Measurements from ENCODE around the gene LRRC40.

The LRRC40 gene

GRCh38 chr1:70117046-70117445 lies 88.3 kb downstream of the LRRC40 start:
- Histone ChIP-seq H3K9me3 (ENCODE audit: control insufficient read depth, low read length) (no peaks in the 10 kb centered on the region), H3K4ac (ENCODE audit: low read depth in 1 of 2, low read length in 2 of 2) (no peak overlapping the region), H4K91ac (ENCODE audit: low read length) (no peak overlapping the region), H3K23ac (ENCODE audit: low read length in 2 of 2) (no peak overlapping the region), H3K79me1 (replicated peaks; ENCODE audit: low read length, poor library complexity, severe bottlenecking) (no peaks in the 10 kb centered on the region), H3K18ac (ENCODE audit: low read depth in 1 of 2, low read length in 2 of 2) (no peak overlapping the region), H3K36me3 (ENCODE audit: control insufficient read depth in 1 of 2, insufficient read depth in 2 of 2, low read depth in 1 of 2, low read length in 2 of 2) (no peaks in the 10 kb centered on the region), H3K4me1 (ENCODE audit: control insufficient read depth, insufficient read depth, low read depth, low read length) (no peaks in the 10 kb centered on the region), H3K14ac (ENCODE audit: low read length in 2 of 2) (no peak overlapping the region), H2BK15ac (ENCODE audit: low read depth, poor library complexity, severe bottlenecking) (no peak overlapping the region), H4K8ac (ENCODE audit: low read length) (no peak overlapping the region), H2BK12ac (ENCODE audit: low read length in 2 of 2) (no peak overlapping the region), H3K27me3 (ENCODE audit: control insufficient read depth in 1 of 2, insufficient read depth in 1 of 2, low read length in 2 of 2) (no peaks in the 10 kb centered on the region), H2BK5ac (ENCODE audit: low read depth, low read length, poor library complexity, severe bottlenecking) (no peak overlapping the region), H3K27ac (ENCODE audit: low read length, poor library complexity, severe bottlenecking) (no peak overlapping the region), H2AFZ (ENCODE audit: low read depth, low read length) (no peak overlapping the region), H2BK120ac (ENCODE audit: low read depth, low read length) (no peak overlapping the region), H3K9ac (ENCODE audit: low read length) (no peak overlapping the region), H2AK5ac (ENCODE audit: low read length, severe bottlenecking) (no peak overlapping the region), H3K4me2 (ENCODE audit: low read length, poor library complexity, severe bottlenecking) (no peak overlapping the region), H3K4me3 (ENCODE audit: insufficient read depth in 1 of 2, low read depth in 1 of 2, low read length in 2 of 2) (no peak overlapping the region)
- no peak for DNase-seq

- Histone ChIP-seq H3K79me1 (replicated peaks; ENCODE audit: low read length, poor library complexity, severe bottlenecking) (no peaks in the 10 kb centered on the region), H3K14ac (ENCODE audit: low read length in 2 of 2) (no peak overlapping the region), H2BK5ac (ENCODE audit: low read depth, low read length, poor library complexity, severe bottlenecking) (no peak overlapping the region), H3K27me3 (ENCODE audit: control insufficient read depth in 1 of 2, insufficient read depth in 1 of 2, low read length in 2 of 2) (no peaks in the 10 kb centered on the region), H3K4me2 (ENCODE audit: low read length, poor library complexity, severe bottlenecking) (no peak overlapping the region), H3K36me3 (ENCODE audit: control insufficient read depth in 1 of 2, insufficient read depth in 2 of 2, low read depth in 1 of 2, low read length in 2 of 2) (no peaks in the 10 kb centered on the region), H2BK120ac (ENCODE audit: low read depth, low read length) (no peak overlapping the region), H3K9me3 (ENCODE audit: control insufficient read depth, low read length) (no peaks in the 10 kb centered on the region), H2BK15ac (ENCODE audit: low read depth, poor library complexity, severe bottlenecking) (no peak overlapping the region), H2AFZ (ENCODE audit: low read depth, low read length) (no peak overlapping the region), H3K4me3 (ENCODE audit: insufficient read depth in 1 of 2, low read depth in 1 of 2, low read length in 2 of 2) (no peak overlapping the region), H3K9ac (ENCODE audit: low read length) (no peak overlapping the region), H2BK12ac (ENCODE audit: low read length in 2 of 2) (no peak overlapping the region), H2AK5ac (ENCODE audit: low read length, severe bottlenecking) (no peak overlapping the region), H4K8ac (ENCODE audit: low read length) (no peak overlapping the region), H3K4ac (ENCODE audit: low read depth in 1 of 2, low read length in 2 of 2) (no peak overlapping the region), H4K91ac (ENCODE audit: low read length) (no peak overlapping the region), H3K4me1 (ENCODE audit: control insufficient read depth, insufficient read depth, low read depth, low read length) (no peaks in the 10 kb centered on the region), H3K27ac (ENCODE audit: low read length, poor library complexity, severe bottlenecking) (no peak overlapping the region), H3K18ac (ENCODE audit: low read depth in 1 of 2, low read length in 2 of 2) (no peak overlapping the region), H3K23ac (ENCODE audit: low read length in 2 of 2) (no peak overlapping the region)
- WGBS, result no CpG with 5 or more reads among the region's 3 CpGs
- DNase-seq, result no peak
These were observed 90.1 kb downstream of the LRRC40 start for GRCh38 chr1:70115315-70115714.

GRCh38 chr1:70112838-70113237 lies 92.5 kb downstream of the LRRC40 start:
- no peak overlapping the region for H2AFZ ChIP-seq (ENCODE audit: low read depth, low read length)
- no peak overlapping the region for H3K4ac ChIP-seq (ENCODE audit: low read depth in 1 of 2, low read length in 2 of 2)
- no peak overlapping the region for H3K23ac ChIP-seq (ENCODE audit: low read length in 2 of 2)
- H2BK5ac ChIP-seq (ENCODE audit: low read depth, low read length, poor library complexity, severe bottlenecking), result no peak overlapping the region
- DNase-seq, result no peak
- no peak overlapping the region for H3K4me2 ChIP-seq (ENCODE audit: low read length, poor library complexity, severe bottlenecking)
- no peaks in the 10 kb centered on the region for H3K9me3 ChIP-seq (ENCODE audit: control insufficient read depth, low read length)
- H2BK12ac ChIP-seq (ENCODE audit: low read length in 2 of 2), result no peak overlapping the region
- H3K4me3 ChIP-seq (ENCODE audit: insufficient read depth in 1 of 2, low read depth in 1 of 2, low read length in 2 of 2), result no peak overlapping the region
- H3K9ac ChIP-seq (ENCODE audit: low read length), result no peak overlapping the region
- H2AK5ac ChIP-seq (ENCODE audit: low read length, severe bottlenecking), result no peak overlapping the region
- no peak overlapping the region for H2BK15ac ChIP-seq (ENCODE audit: low read depth, poor library complexity, severe bottlenecking)
- H3K36me3 ChIP-seq (ENCODE audit: control insufficient read depth in 1 of 2, insufficient read depth in 2 of 2, low read depth in 1 of 2, low read length in 2 of 2), result no peaks in the 10 kb centered on the region
- no peak overlapping the region for H4K91ac ChIP-seq (ENCODE audit: low read length)
- H3K18ac ChIP-seq (ENCODE audit: low read depth in 1 of 2, low read length in 2 of 2), result no peak overlapping the region
- no peaks in the 10 kb centered on the region for H3K27me3 ChIP-seq (ENCODE audit: control insufficient read depth in 1 of 2, insufficient read depth in 1 of 2, low read length in 2 of 2)
- H4K8ac ChIP-seq (ENCODE audit: low read length), result no peak overlapping the region
- H3K4me1 ChIP-seq (ENCODE audit: control insufficient read depth, insufficient read depth, low read depth, low read length), result no peaks in the 10 kb centered on the region
- no peaks in the 10 kb centered on the region for H3K79me1 ChIP-seq (replicated peaks; ENCODE audit: low read length, poor library complexity, severe bottlenecking)
- WGBS, result 75% methylated on average over 4 of the region's 5 CpGs
- no peak overlapping the region for H3K27ac ChIP-seq (ENCODE audit: low read length, poor library complexity, severe bottlenecking)
- no peak overlapping the region for H3K14ac ChIP-seq (ENCODE audit: low read length in 2 of 2)
- H2BK120ac ChIP-seq (ENCODE audit: low read depth, low read length), result no peak overlapping the region

- Histone ChIP-seq H2BK120ac (ENCODE audit: low read depth, low read length) (no peak overlapping the region), H2BK5ac (ENCODE audit: low read depth, low read length, poor library complexity, severe bottlenecking) (no peak overlapping the region), H3K4me2 (ENCODE audit: low read length, poor library complexity, severe bottlenecking) (no peak overlapping the region), H3K23ac (ENCODE audit: low read length in 2 of 2) (no peak overlapping the region), H3K36me3 (ENCODE audit: control insufficient read depth in 1 of 2, insufficient read depth in 2 of 2, low read depth in 1 of 2, low read length in 2 of 2) (no peaks in the 10 kb centered on the region), H3K79me1 (replicated peaks; ENCODE audit: low read length, poor library complexity, severe bottlenecking) (no peaks in the 10 kb centered on the region), H3K27ac (ENCODE audit: low read length, poor library complexity, severe bottlenecking) (no peak overlapping the region), H3K27me3 (ENCODE audit: control insufficient read depth in 1 of 2, insufficient read depth in 1 of 2, low read length in 2 of 2) (no peaks in the 10 kb centered on the region), H2AK5ac (ENCODE audit: low read length, severe bottlenecking) (no peak overlapping the region), H3K4me1 (ENCODE audit: control insufficient read depth, insufficient read depth, low read depth, low read length) (no peaks in the 10 kb centered on the region), H2BK15ac (ENCODE audit: low read depth, poor library complexity, severe bottlenecking) (no peak overlapping the region), H3K18ac (ENCODE audit: low read depth in 1 of 2, low read length in 2 of 2) (no peak overlapping the region), H3K9ac (ENCODE audit: low read length) (no peak overlapping the region), H4K8ac (ENCODE audit: low read length) (no peak overlapping the region), H3K14ac (ENCODE audit: low read length in 2 of 2) (no peak overlapping the region), H2BK12ac (ENCODE audit: low read length in 2 of 2) (no peak overlapping the region), H4K91ac (ENCODE audit: low read length) (no peak overlapping the region), H3K4ac (ENCODE audit: low read depth in 1 of 2, low read length in 2 of 2) (no peak overlapping the region), H3K9me3 (ENCODE audit: control insufficient read depth, low read length) (no peaks in the 10 kb centered on the region), H3K4me3 (ENCODE audit: insufficient read depth in 1 of 2, low read depth in 1 of 2, low read length in 2 of 2) (no peak overlapping the region), H2AFZ (ENCODE audit: low read depth, low read length) (no peak overlapping the region)
- 87% methylated on average over 2 of the region's 5 CpGs for WGBS
- no peak for DNase-seq
These were observed 96.1 kb downstream of the LRRC40 start for GRCh38 chr1:70109241-70109640.
